K562 (cell line): ENCODE measurements around the gene TBC1D1. TPM values are rescaled to one million over a fixed set of nuclear protein-coding genes. Genes with fewer than 3 reads are reported as not detected.

Experiments
- ATAC-seq: fragments of 200-7000 bp; cut with Tn5 transposase; 3 replicates; pipeline ENCODE4 v1.9.1; 2020; ENCODE audit warnings: moderate library complexity
- BruUV-seq: library from RNA; stranded (reverse); fragments of 400-500 nt; replicated peaks from 2 replicates; lab custom pipeline; 2021; lab: Mats Ljungman, UMichigan
- CTCF ChIA-PET: fragments of 300-600 bp; formaldehyde crosslinking; extraction: SDS; loops from one replicate; lab custom pipeline; 2021; ENCODE audit warnings: low intra/inter-chr PET ratio; lab: Yijun Ruan, JAX
- POLR2A ChIA-PET: fragments of 300-600, 350-650 bp; sonication (Branson Sonifier 250); formaldehyde crosslinking; extraction: SDS; loops from one replicate; lab custom pipeline; 2021; ENCODE audit warnings: antibody characterized with exemption, inconsistent platforms; lab: Yijun Ruan, JAX
- DNase-seq, 4 experiments: peaks; one replicate each; pipeline versions ENCODE4 v3.0.0 to v3.0.0-alpha.2; 2011 to 2018; ENCODE audit warnings: low spot score in 3 of 4, mixed read lengths in 3 of 4; ENCODE audit errors: extremely low read depth in 1 of 4
- FAIRE-seq: peaks from 2 replicates; lab custom pipeline; 2011; peaks lifted over from hg19 to GRCh38; lab: Jason Lieb, UNC
- H2AFZ ChIP-seq: 2 replicates; pipeline ENCODE4 v1.6.0; 2011; ENCODE audit warnings: low read depth, low read length, control low read depth, inconsistent platforms
- H3K27ac ChIP-seq: fragments of 200-600 bp; 3 replicates; pipeline ENCODE4 v1.8.0; 2011; ENCODE audit warnings: low read depth, mild to moderate bottlenecking, control low read depth, inconsistent platforms, low read length, moderate library complexity, mixed read lengths; ENCODE audit errors: extremely low read depth
- H3K27me3 ChIP-seq, 2 experiments: fragments of 300-600 bp in 1 of 2; 2 replicates in 1 of 2; 3 replicates in 1 of 2; pipeline versions ENCODE4 v1.6.0 to v1.8.0; 2011; ENCODE audit warnings: inconsistent platforms in 2 of 2, low read length in 2 of 2, mild to moderate bottlenecking in 1 of 2, mixed read lengths in 1 of 2, moderate library complexity in 1 of 2; ENCODE audit not compliant: control insufficient read depth in 2 of 2, insufficient read depth in 2 of 2
- H3K36me3 ChIP-seq: fragments of 300-600 bp; 3 replicates; pipeline ENCODE4 v1.8.0; 2011; ENCODE audit warnings: mild to moderate bottlenecking, low read length, inconsistent platforms; ENCODE audit not compliant: control insufficient read depth, insufficient read depth
- H3K4me1 ChIP-seq, 2 experiments: fragments of 200-600 bp in 1 of 2; replicated peaks in 1 of 2; 2 replicates in 1 of 2; 3 replicates in 1 of 2; pipeline versions ENCODE4 v1.5.1 to v1.8.0; 2011; ENCODE audit warnings: inconsistent platforms in 2 of 2, low read length in 2 of 2, mild to moderate bottlenecking in 1 of 2, mixed read lengths in 1 of 2, moderate library complexity in 1 of 2; ENCODE audit not compliant: control insufficient read depth in 2 of 2, insufficient read depth in 2 of 2
- H3K4me2 ChIP-seq: 2 replicates; pipeline ENCODE4 v1.6.1; 2011; ENCODE audit warnings: low read length, control low read depth, inconsistent platforms, mixed read lengths; ENCODE audit not compliant: insufficient read depth
- H3K4me3 ChIP-seq: fragments of 200-600 bp; sonication (generic), shearing (Covaris generic); 2 replicates; pipeline ENCODE4 v1.5.1; 2016; ENCODE audit warnings: control low read depth, inconsistent platforms
- H3K79me2 ChIP-seq: fragments of 200-600 bp; 3 replicates; pipeline ENCODE4 v1.8.0; 2011; ENCODE audit warnings: low read length, inconsistent platforms; ENCODE audit not compliant: control insufficient read depth, insufficient read depth
- H3K9ac ChIP-seq, 2 experiments: 2 replicates each; pipeline versions ENCODE4 v1.6.0 to v1.6.1; 2011; ENCODE audit warnings: low read depth in 2 of 2, low read length in 2 of 2, control low read depth in 1 of 2, inconsistent platforms in 1 of 2, mild to moderate bottlenecking in 1 of 2, mixed read lengths in 1 of 2; ENCODE audit not compliant: insufficient read depth in 1 of 2
- H3K9me1 ChIP-seq: one replicate; pipeline ENCODE4 v1.6.0; 2011; ENCODE audit warnings: inconsistent platforms, mild to moderate bottlenecking, low read length, moderate library complexity; ENCODE audit not compliant: control insufficient read depth, insufficient read depth
- H3K9me3 ChIP-seq: replicated peaks from 2 replicates; pipeline ENCODE4 v1.5.1; 2011; ENCODE audit warnings: low read depth, low read length, inconsistent platforms; ENCODE audit not compliant: control insufficient read depth, insufficient read depth
- H4K20me1 ChIP-seq: replicated peaks from 2 replicates; pipeline ENCODE4 v1.6.1; 2011; ENCODE audit warnings: low read length, inconsistent platforms, mixed read lengths; ENCODE audit not compliant: control insufficient read depth, insufficient read depth
- E2F8 ChIP-seq: fragments of 450-650 bp; IDR thresholded peaks from 2 replicates; pipeline ENCODE4 v1.7.1; 2018; ENCODE audit warnings: mild to moderate bottlenecking, low read depth; ENCODE audit not compliant: partially characterized antibody
- KDM5B ChIP-seq: fragments of 200-600 bp; sonication (generic); IDR thresholded peaks from 2 replicates; pipeline ENCODE4 v1.6.1; 2012; ENCODE audit warnings: low read depth, mild to moderate bottlenecking, moderate library complexity, low read length, control low read depth, inconsistent platforms; ENCODE audit not compliant: insufficient replicate concordance
- MAZ ChIP-seq, 2 experiments: fragments of 450-650 bp in 1 of 2; sonication (generic) in 1 of 2; formaldehyde crosslinking; IDR thresholded peaks in 1 of 2; conservative IDR thresholded peaks in 1 of 2; 2 replicates each; pipeline versions ENCODE4 v1.4.0 to v1.5.0; 2020; ENCODE audit warnings: mild to moderate bottlenecking in 1 of 2, missing genetic modification reagents in 1 of 2
- MCM2 ChIP-seq: fragments of 450-650 bp; IDR thresholded peaks from 2 replicates; pipeline ENCODE4 v1.6.1; 2017; ENCODE audit warnings: low read depth, mild to moderate bottlenecking
- SMAD4 ChIP-seq: fragments of 250-450 bp; sonication (Bioruptor Pico); conservative IDR thresholded peaks from 2 replicates; pipeline ENCODE4 v1.8.0; 2021; ENCODE audit warnings: inconsistent platforms, mild to moderate bottlenecking, moderate library complexity
- ZNF518B ChIP-seq: fragments of 250-450 bp; sonication (Bioruptor Pico); IDR thresholded peaks from 2 replicates; pipeline ENCODE4 v1.5.0; 2021; ENCODE audit warnings: mild to moderate bottlenecking, moderate library complexity
- WGBS: fragments of 100-300 bp; shearing (Covaris generic); methylation state at CpG from one replicate; pipeline ENCODE4 v1.1.6; 2016; ENCODE audit warnings: low coverage, mixed read lengths; ENCODE audit not compliant: insufficient coverage; ENCODE audit errors: missing lambda C conversion rate; 5-methylcytosine and 5-hydroxymethylcytosine counted together
- in situ Hi-C: fragments of 300-500 bp; cut with MboI; formaldehyde crosslinking; loops from 4 replicates; pipeline ENCODE4 v1.15.0; 2018; ENCODE audit warnings: inconsistent platforms, mixed read lengths
- intact Hi-C: fragments of 100-400 bp; cut with micrococcal nuclease; formaldehyde crosslinking; loops from 2 replicates; pipeline ENCODE4 v1.14.2; 2022
- polyA plus RNA-seq, 8 experiments: library from polyadenylated mRNA; depleted of rRNA in 4 of 8; stranded (reverse) in 5 of 8; unstranded in 3 of 8; fragments of >200 nt; fragmentation: Nextera tagmentation in 2 of 8; fragmentation: Illumina TruSeq in 1 of 8; extraction: Ambion mirVana in 2 of 8; extraction: Trizol in 1 of 8; gene quantifications; 2 replicates each; pipeline versions ENCODE4 v1.2.1 to v1.2.3, GENCODE V29; 2011 to 2014; ENCODE audit warnings: inconsistent platforms in 1 of 8, missing spikeins in 1 of 8
- total RNA-seq, 7 experiments: library from RNA; depleted of rRNA in 6 of 7; stranded (reverse); fragments of >200 nt in 6 of 7; fragmentation: Illumina TruSeq in 2 of 7; extraction: Trizol in 2 of 7; gene quantifications; 2 replicates each; pipeline versions ENCODE4 v1.2.1 to v1.2.3, GENCODE V29; 2011 to 2021; ENCODE audit warnings: low replicate concordance in 1 of 7

TBC1D1 gene
- total and polyA plus RNA-seq, 9 of the 15 experiments (the other 6 are each of a cell fraction or from before 2014, with no cell fraction given) = 0.59 to 14.2 (median 8.8) TPM

GRCh38 chr4:38105475-38106220 lies 214.8 kb downstream of the TBC1D1 start:
- intact Hi-C loops = no loop called here
- no peak overlapping the region for H2AFZ ChIP-seq
- peaks cover 2 to 45% of the 10 kb centered on the region in 2 experiments; a peak in 4 of 5 replicates for H3K27me3 ChIP-seq
- in situ Hi-C loops = no loop called here
- H3K79me2 ChIP-seq = no peaks in the 10 kb centered on the region
- H3K4me3 ChIP-seq = no peak overlapping the region
- no peak for ATAC-seq
- H4K20me1 ChIP-seq = 0 out of 2 replicates have a peak, but pooled peaks cover 5% of the 10 kb centered on the region
- BruUV-seq = no TSS peak
- no peak overlapping the region for H3K9ac ChIP-seq
- H3K36me3 ChIP-seq = no peaks in the 10 kb centered on the region
- TF ChIP-seq E2F8 = no peak
- no peak for TF ChIP-seq ZNF518B
- TF ChIP-seq SMAD4 (CRISPR knock-in tag) = no peak
- no peak for TF ChIP-seq MCM2
- no peak for TF ChIP-seq MAZ (CRISPR knock-in tag; conservative IDR thresholded peaks at IDR 0.05 in 1 of 2, IDR thresholded peaks at IDR 0.05 in 1 of 2)
- no peak for TF ChIP-seq KDM5B
- no peaks in the 10 kb centered on the region for H3K9me3 ChIP-seq
- H3K27ac ChIP-seq = no peak overlapping the region
- ChIA-PET POLR2A (interaction anchor here (0.6 to 1.4 kb wide), 3 partner anchors 10 to 450 kb away, joined by 3 to 4 read pairs (median 3); no protein-coding TSS in a partner anchor), CTCF (no interaction called here)
- no peak overlapping the region for H3K4me2 ChIP-seq
- H3K4me1 ChIP-seq = 0 out of 5 replicates have a peak, but pooled peaks cover 0 to 3% of the 10 kb centered on the region in 2 experiments
- no peaks in the 10 kb centered on the region for H3K9me1 ChIP-seq
- no peak for FAIRE-seq
- DNase-seq = no peak
- WGBS = 7% methylated on average over 7 of the region's 7 CpGs
